ENCODE measurements around the gene DOLPP1.

The DOLPP1 gene

DNA sequence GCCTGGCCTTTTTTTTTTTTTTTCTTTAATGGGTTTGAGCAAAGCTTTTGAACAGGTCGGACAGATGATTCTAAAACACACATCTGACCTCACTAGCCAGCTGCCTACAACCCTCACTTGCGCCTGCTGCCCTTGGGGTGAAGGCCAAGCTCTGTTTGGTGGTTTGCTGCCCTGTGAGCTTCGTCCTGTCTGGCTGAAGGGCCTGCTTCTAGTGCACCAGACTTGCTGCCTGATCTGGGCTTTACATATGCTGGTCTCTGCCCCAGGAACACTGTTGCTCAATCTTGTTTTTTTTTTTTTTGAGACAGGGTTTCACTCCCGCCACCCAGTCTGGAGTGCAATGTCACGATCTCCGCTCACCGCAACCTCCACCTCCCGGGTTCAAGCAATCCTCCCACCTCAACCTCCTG lies 16.4 kb upstream of the DOLPP1 start:
- DNase-seq (ENCODE audit: low read depth): no peak

DNA sequence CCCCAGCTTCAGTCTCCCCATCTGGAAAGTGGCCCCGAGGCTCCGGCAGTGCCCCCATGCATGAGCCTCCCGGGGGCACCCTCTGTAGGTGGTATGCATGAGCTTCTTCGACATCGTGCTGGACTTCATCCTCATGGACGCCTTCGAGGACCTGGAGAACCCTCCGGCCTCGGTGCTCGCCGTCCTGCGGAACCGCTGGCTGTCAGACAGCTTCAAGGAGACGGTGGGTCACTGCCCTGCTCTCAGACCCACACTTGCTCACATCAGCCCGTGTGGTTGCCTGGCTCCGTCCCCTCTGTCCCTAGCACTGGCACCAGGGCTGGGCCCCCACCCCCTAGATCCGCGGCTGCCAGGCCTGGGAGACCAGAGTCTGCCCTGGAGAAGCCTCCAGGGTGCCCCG lies 12.8 kb upstream of the DOLPP1 start:
- no peak for DNase-seq (ENCODE audit: low read depth)

DNA sequence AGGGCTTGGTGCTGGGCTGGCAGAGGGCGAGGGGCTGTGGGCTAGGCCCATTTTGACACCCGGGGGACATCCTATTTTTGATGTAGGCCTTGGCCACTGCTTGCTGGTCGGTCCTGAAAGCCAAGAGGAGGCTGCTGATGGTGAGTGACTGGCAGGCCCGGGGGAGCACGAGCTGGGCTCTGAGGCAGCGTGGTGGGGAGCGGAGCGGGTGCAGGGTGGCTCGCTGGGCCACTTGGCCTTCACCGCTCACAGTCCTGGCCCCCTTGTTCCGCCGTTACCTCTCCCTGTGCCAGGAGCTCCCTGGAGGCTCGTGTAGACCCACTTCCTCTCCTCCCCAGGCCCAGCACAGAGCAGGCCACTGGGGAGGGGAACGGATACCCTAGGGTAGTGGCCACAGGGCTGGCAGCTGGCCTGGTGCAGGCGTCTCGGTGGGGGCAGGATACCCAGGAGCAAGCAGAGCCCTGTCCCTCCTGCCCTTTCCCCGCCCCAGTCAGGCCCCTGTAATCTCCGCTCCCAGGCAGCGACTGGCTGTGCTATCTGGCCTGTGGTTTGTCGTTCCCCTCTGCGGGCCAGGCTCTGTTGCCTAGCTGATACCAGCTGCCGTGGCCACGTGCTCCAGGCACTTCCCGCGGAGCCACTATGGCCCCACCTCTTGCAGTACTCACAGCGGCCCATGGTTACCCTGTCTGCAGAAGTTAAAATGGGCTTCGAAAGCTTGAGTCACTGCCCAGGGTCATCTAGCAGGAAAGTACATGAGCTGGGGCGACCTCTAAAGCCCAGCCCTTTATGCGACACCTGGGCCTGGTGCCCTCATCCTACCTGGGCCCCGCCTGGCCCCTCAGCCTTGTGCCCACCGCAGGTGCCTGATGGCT lies 11.7 kb upstream of the DOLPP1 start:
- peak; percentile 35 for DNase-seq (ENCODE audit: low read depth)

DNA sequence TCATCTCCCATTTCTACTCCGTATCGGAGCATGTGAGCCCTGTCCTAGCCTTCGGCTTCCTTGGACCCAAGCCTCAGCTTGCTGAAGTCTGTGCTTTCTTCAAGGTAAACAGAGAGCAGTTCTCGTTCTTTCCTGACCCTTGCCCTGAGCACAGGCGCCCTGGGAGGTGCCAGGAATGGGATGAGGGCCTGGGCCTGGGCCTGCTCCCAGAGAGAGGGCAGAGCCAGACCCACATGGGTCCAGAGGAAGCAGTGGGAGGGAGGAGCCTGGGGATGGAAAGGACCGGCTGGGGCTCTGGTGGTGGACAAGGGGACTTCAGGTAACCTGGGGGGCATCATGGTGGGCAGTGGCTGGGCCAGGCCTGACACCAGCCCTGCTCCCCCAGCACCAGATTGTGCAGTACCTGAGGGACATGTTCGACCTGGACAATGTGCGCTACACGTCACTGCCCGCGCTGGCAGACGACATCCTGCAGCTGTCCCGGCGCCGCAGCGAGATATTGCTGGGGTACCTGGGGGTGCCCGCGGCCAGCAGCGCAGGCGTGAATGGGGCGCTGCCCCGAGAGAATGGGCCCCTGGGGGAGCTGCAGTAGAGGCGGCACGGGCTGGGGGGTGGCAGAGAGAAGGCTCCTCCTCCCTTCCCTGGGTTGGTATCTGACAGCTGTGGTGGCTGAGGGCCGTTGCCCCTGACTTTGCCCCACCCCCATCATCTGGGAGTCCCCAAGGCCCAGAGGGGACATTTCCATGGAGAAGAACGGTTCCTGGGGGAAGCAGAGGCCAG lies 10.9 kb upstream of the DOLPP1 start:
- DNase-seq (ENCODE audit: low read depth): no peak

DNA sequence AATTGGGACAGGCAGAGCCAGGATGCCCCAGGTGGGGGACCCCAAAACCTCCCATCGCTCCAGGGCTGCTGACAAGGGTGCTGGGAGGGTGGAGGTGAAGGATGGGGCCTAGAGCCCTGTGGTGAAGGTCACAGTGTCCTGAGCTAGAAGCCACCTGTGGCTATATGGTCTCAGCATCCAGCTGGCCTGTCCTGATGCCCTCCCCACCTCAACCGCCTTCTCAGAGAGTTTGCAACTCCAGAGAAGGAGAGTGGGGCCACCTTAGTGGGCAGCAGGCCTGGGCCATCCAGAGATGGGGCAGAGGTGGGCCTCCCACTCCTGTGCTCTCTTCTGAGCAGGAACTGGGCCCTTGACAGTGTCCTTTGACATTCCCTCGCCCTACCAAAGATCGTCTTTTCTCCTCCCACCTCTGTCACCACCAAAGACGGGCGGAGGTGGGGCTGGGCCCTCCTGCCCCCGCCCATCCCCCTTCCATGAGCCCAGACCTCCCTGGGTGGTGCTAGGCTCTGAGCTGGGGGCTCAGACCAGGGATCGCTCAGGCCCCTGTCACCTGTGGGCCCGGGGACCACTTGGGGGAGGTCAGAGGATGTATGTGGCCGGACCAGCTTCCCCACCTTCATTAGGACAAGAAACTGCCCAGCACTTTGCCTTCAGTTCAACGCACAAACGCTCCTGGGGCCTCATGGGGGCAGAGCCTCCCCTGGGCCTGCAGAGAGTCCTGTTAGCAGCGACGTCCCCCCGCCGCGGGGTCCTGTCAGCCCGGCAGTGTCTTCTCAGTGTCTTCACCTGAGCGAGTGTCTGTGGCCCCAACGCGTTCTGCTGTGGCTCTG lies 10.0 kb upstream of the DOLPP1 start:
- no peak for DNase-seq (ENCODE audit: low read depth)

DNA sequence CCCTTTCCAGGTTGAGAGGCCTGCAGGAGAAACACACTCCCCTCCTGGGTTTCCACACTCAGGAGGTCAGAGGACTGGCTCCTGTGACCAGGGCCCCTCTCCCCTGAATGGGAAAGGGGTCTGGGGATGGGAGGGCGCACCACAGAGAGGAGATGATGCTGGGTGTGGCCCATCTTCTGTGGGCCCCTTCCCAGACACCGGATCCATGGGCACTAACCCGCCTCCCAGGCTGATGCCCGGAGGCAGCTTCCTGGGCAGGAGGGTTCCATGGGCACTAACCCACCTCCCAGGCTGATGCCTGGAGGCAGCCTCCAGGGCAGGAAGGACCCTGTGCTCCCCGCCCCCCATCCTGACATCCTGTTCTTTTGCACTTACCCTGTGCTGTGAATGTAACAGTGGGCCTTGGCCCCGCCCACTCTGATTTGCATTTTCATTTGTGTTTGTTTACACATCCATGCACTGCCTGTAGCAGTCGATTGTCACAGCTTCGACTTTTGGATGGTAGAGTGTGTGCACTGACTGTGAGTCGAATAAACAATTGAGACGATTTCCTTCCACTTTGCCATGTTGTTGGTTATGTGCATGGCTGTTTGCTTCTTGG lies 9.3 kb upstream of the DOLPP1 start:
- DNase-seq (ENCODE audit: low read depth): no peak

DNA sequence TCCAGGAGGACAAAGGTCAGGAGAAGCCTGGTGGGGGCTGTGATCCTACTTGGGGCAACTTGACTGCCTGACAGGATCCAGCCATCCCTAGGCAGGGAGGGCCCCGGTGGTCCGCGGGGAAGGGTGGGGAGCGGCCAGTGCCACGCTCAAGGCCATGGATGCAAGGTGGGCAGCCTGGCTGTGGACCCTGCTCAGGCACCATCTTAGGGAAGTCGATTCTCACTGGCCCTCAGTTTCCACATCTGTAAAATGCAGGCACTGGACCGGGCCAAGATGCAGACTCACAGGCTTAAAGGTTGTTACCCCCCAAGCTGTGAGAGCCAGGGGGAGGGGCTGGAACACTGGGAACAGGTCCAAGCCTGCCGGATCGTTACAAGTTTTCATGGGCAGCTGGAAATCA lies 8.7 kb upstream of the DOLPP1 start:
- DNase-seq (ENCODE audit: low read depth): no peak

DNA sequence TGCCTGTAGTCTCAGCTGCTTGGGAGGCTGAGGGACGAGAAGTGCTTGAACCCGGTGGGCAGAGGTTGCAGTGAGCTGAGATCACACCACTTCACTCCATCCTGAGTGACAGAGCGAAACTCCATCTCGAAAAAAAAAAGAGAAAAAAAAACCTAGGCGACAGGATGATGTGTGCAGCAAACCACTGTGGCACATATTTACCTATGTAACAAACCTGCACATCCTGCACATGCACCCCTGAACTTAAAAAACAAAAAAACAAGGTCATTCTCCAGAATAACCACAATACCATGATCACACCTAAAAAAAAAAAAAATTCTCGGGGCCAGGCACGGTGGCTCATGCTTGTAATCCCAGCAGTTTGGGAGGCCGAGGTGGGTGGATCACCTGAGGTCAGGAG lies 7.5 kb upstream of the DOLPP1 start:
- no peak for DNase-seq (ENCODE audit: low read depth)

DNA sequence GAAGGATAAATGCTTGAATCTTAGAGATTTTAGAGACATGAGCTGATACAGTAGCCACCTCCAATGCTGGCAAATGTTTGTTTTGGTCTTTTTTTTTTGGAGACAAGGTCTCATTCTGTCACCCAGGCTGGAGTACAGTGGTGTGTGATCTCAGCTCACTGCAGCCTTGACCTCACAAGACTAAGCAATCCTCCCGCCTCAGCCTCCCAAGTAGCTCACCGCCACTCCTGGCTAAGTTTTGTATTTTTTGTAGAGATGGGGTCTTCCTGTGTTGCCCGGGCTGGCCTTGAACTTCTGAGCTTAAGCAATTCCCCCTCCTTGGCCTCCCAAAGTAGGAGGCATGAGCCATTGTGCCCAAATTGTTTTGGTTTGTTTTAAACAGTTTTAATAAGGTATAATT lies 6.8 kb upstream of the DOLPP1 start:
- DNase-seq (ENCODE audit: low read depth): no peak

DNA sequence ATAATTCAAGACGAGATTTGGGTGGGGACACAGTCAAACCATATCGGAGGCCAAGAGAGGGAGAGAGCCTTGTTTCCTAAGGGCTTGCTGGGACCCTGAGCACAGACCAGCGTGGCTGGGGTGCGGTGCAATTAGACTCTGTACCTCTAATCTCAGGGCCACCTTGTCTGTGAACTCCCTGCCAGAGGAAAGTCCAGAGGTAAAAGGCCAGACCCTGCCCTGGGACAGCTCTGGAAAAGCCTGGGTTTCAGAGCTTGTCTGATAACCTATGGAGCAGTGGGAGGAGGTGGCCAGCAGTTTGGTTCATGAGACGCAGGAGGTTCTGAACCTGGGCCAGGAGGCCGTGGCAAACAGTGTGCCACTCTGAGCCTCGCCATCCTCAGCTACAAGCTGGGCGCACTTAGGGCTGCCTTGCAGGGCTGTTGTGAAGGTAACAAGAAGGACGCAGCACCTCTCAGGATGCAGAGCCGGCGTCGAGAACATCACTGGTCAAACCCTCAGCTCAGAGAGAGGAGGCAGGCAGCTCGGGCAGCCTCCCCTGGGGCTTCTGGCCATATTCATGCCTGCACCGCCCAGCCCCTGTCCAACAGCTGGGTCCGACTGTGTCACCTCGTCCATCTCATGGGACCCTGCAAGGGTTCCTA lies 4.8 kb upstream of the DOLPP1 start:
- no peak for DNase-seq (ENCODE audit: low read depth)

DNA sequence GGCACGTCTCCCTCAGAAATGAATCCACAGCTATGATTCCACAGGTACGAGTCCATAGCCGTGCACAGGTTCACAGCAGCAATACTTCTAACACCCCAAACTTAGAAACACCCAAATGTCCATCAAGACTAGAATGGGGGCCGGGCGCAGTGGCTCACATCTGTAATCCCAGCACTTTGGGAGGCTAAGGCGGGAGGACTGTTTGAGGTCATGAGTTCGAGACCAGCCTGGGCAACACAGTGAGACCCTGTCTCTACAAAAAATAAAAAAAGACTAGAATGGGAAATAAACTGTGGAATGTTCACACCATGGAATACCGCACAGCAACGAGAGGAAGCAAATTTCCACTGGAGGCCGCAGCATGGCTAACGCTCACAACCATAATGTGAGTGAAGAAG lies 4.3 kb upstream of the DOLPP1 start:
- DNase-seq (ENCODE audit: low read depth): no peak

DNA sequence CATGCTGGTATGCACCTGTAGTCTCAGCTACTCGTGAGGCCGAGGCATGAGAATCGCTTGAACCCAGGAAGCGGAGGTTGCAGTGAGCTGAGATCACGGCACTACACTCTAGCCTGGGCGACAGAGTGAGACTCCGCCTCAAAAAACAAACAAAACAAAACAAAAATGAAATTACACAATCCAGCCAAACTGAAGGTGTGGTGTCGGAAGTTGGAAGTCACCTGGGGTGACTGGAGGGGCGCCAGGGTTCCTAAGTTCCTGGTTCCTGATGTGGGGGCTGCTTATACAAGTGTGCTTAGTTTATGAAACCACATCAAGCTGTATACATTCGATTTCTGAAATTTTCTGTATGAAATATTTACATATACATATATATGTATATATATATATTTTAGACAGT lies 3.7 kb upstream of the DOLPP1 start:
- no peak for DNase-seq (ENCODE audit: low read depth)

DNA sequence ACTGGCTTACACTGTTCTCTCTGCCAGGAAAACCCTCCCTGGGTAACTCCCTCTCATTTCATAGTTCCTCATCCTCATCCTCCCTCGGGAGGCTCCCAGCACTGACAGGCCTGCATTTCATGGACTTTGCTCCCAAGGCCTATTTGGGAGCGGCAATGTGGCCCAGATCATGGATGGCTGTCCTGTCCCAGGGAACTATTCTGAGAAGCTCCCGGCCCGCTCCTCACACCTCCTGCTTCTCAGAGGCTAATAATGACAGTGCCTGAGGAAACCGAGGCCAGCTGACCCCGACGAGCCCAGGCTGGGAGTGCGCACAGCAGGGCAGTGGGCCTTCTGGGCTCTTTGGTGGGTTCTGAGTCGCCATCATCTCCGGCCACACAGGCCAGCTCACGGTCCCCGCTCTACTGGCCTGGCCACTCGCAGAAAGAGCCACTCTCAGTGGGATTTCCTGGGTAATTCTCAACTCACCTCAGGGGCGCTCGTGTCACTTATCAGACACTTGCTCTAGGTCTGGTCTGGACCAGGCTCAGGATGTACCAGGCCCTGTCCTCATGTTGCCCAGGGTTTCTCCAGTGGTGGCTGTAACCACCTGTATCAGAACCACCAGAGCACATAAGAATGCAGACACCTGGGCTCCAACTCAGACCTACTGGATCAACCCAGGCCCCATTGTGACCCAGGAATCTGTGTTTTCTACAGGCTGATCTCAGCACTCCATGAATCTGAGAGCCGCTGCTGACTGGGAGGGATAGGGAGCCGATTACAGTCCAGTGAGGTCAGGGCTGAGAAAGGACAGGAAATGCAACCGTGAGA lies 2.0 kb upstream of the DOLPP1 start:
- DNase-seq (ENCODE audit: low read depth): no peak

DNA sequence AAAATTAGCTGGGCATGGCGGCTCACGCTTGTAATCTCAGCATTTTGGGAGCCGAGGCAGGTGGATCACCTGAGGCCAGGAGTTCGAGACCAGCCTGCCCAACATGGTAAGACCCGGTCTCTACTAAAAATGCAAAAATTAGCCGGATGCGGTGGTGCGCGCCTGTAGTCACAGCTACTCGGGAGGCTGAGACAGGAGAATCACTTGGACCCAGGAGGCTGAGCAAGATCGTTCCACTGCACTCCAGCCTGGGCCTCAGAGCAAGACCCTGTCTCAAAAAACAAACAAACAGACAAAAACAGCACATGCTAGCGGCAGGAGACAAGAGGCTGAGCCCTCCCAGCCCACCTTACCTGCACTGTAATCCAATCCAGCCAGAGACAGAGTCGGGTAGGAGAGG lies 1.1 kb upstream of the DOLPP1 start:
- DNase-seq (ENCODE audit: low read depth): no peak

DNA sequence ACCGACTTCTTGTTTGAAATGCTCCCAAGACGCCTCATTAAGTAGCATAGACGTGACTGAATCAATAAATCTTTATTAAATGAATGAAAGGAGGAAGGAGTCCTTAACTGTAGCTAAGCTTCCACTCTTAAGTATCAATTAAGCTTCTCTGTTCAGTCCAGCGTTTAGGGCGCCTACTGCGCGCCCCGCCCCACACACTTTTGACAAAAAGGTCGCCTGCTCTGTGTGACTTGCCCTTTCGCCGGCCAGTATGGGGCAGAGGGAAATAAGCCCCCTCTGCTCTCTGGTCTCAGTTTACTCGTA lies 662 bp upstream of the DOLPP1 start:
- DNase-seq (ENCODE audit: low read depth): no peak

DNA sequence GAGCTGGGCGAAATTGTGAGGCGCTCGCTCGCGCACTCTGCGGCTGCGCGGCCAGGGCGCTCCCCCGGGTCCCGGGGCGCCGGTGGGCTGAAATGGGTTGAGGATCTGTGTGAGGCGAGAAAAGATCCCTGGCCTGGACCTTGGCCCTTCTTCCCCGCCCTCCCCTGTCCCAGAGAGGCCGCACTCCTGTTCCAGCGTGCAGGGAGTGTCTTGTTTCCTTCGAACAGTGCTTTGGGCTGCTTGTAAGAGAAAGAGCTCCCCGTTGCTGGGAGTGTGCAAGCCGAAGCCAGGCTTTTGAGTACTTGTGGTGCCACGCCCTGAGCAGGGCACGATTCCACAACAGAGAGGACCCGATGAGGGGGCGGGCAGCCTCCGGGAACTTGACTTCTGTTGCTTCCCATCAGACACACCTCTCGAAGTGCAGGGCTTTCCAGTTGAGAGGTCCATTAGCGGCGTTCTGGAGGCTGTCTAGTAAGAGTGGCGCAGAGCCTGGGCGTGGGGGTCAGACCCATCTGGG lies 535 bp downstream of the DOLPP1 start:
- no peak for DNase-seq (ENCODE audit: low read depth)

DNA sequence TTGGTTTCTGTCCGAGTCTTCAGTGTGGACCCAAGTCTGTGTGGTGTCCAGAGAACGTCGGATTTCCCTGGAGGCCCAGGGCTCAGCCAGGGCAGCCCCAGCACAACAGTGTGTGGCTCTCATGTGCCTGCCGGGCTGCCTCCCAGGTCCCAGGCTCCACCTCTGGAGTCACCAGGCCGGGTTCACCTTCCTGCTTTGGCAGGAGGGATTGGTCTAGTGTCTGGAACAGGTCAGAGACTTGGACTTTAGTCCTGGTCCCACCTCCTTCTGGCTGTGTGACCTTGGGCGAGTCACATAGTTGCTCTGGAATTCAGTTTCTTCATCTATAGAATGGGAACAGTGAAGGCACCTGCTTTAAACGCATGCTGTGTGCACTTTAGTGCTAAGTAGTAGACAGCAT lies 3.2 kb downstream of the DOLPP1 start:
- DNase-seq (ENCODE audit: low read depth): no peak

DNA sequence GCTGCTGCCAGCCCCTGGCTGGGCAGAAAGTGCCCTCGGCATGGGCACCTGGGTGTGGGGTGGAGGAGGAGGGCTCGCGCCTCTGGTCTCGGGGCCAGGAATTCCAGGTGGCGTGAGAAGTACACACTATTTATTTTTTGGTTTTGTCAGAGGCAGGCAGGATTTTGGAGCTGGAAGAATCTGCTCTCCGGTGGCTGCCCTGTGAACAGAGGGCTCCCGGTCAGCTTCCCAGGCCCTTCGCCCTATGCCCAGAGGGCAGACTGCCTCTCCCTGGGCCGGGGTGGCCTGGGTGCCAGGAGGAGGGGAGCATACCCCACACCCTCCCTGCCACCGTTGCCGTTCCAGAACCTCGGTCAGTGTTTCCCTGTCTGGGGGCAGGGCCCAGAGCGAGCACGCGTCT lies 8.3 kb downstream of the DOLPP1 start:
- DNase-seq (ENCODE audit: low read depth): no peak

DNA sequence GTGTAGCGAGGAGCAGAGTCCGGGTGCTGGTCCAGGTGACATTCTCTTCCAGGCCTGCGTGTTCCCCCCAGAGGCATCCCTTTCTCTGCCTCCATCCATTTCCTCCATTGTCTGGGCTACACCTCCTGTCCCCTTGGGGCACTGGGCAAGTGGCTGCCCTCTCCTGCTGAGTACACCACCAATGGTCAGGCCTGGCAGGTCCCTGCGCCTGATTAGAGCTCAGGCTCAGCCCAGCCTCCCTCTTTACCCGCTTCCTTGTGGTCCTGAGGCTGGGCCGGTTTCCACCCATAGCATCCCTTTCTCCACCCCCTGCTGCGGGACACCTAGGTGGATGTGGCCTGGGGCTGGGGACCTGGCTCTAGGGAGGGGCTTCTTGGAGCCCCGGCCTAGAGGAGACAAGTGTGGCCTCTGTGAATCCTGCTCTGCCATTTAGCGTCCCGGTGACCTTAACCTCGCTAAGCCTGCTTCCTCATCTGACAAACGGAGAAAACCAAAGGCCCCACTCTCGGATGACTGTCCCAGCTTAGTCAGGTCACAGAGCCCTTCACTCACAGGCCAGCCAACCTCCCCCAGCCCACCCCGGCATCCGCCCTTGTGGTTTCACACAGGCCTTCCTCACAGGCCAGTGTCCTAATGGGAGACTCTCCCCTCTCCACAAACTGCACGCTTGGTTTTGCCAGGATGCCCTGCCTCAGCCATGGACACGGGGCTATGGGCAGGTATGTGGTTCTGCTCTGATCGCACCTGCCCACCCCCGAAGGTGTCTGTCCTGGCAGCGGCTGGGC lies 12.9 kb downstream of the DOLPP1 start:
- DNase-seq (ENCODE audit: low read depth): no peak

Data from stimulated activated CD8-positive, alpha-beta memory T cell treated with anti-CD3 and anti-CD28 coated beads, Interleukin-7, amount 100 ng/mL, for 24 hours (primary cell).